GM23338 (cell line): ENCODE data around the gene PHACTR1. TPM values are rescaled to one million over a fixed set of nuclear protein-coding genes. Genes with fewer than 3 reads are reported as not detected.

Experiments
- ATAC-seq: fragments of 200-7000 bp; cut with Tn5 transposase; 3 replicates; pipeline ENCODE4 v1.9.1; 2020
- DNase-seq: peaks from one replicate; pipeline ENCODE4 v3.0.0-alpha.2; 2015; ENCODE audit warnings: low spot score
- H2AFZ ChIP-seq: fragments of 200-600 bp; sonication (generic); 2 replicates; pipeline ENCODE4 v1.8.0; 2016; ENCODE audit warnings: antibody characterized with exemption, mild to moderate bottlenecking, moderate library complexity
- H3F3A ChIP-seq: fragments of 200-600 bp; sonication (generic); replicated peaks from 2 replicates; pipeline ENCODE4 v1.8.0; 2017; ENCODE audit warnings: antibody characterized with exemption, mixed run types, low read depth
- H3K27ac ChIP-seq: fragments of 200-600 bp; sonication (generic); 2 replicates; pipeline ENCODE4 v1.6.1; 2016; ENCODE audit warnings: low read depth
- H3K27me3 ChIP-seq: fragments of 200-600 bp; sonication (generic); 2 replicates; pipeline ENCODE4 v1.8.0; 2016; ENCODE audit warnings: mild to moderate bottlenecking, mixed run types, moderate library complexity; ENCODE audit not compliant: insufficient read depth
- H3K36me3 ChIP-seq: fragments of 200-600 bp; sonication (generic); 2 replicates; pipeline ENCODE4 v1.8.0; 2016; ENCODE audit warnings: mild to moderate bottlenecking; ENCODE audit not compliant: insufficient read depth
- H3K4me1 ChIP-seq: fragments of 200-600 bp; sonication (generic); 2 replicates; pipeline ENCODE4 v1.8.0; 2016; ENCODE audit warnings: mild to moderate bottlenecking, moderate library complexity; ENCODE audit not compliant: insufficient read depth
- H3K4me2 ChIP-seq: fragments of 200-600 bp; sonication (generic); 2 replicates; pipeline ENCODE4 v1.7.1; 2017; ENCODE audit warnings: mixed run types
- H3K4me3 ChIP-seq: fragments of 200-600 bp; sonication (generic); 2 replicates; pipeline ENCODE4 v1.6.1; 2016; ENCODE audit warnings: mixed run types
- H3K79me2 ChIP-seq: fragments of 200-600 bp; sonication (generic); replicated peaks from 2 replicates; pipeline ENCODE4 v1.8.0; 2017; ENCODE audit warnings: mild to moderate bottlenecking; ENCODE audit not compliant: insufficient read depth
- H3K9me2 ChIP-seq: fragments of 200-600 bp; sonication (generic); 2 replicates; pipeline ENCODE4 v1.8.0; 2017; ENCODE audit not compliant: insufficient read depth
- H4K20me1 ChIP-seq: fragments of 200-600 bp; sonication (generic); replicated peaks from 2 replicates; pipeline ENCODE4 v1.8.0; 2017; ENCODE audit warnings: mild to moderate bottlenecking; ENCODE audit not compliant: insufficient read depth
- H3K27ac Mint-ChIP-seq: 2 replicates; pipeline ENCODE4 v1.8.0; 2020; ENCODE audit warnings: inconsistent platforms, mild to moderate bottlenecking, moderate library complexity, mixed read lengths
- H3K27me3 Mint-ChIP-seq: 3 replicates; pipeline ENCODE4 v1.8.0; 2022; ENCODE audit warnings: low read depth, mild to moderate bottlenecking, moderate library complexity, mixed read lengths, inconsistent platforms; ENCODE audit not compliant: insufficient read depth, poor library complexity
- H3K36me3 Mint-ChIP-seq: 3 replicates; pipeline ENCODE4 v1.8.0; 2021; ENCODE audit warnings: low read depth, mild to moderate bottlenecking, inconsistent platforms, moderate library complexity, mixed read lengths
- H3K4me1 Mint-ChIP-seq: 3 replicates; pipeline ENCODE4 v1.8.0; 2020; ENCODE audit warnings: mild to moderate bottlenecking, inconsistent platforms, mixed read lengths
- H3K4me3 Mint-ChIP-seq: 3 replicates; pipeline ENCODE4 v1.8.0; 2021; ENCODE audit warnings: moderate library complexity, mild to moderate bottlenecking, inconsistent platforms, mixed read lengths
- H3K9me3 Mint-ChIP-seq: 3 replicates; pipeline ENCODE4 v1.8.0; 2020; ENCODE audit warnings: moderate library complexity, mild to moderate bottlenecking, inconsistent platforms, mixed read lengths
- CTCF ChIP-seq, 2 experiments: fragments of 200-600 bp in 1 of 2; sonication (generic) in 1 of 2; conservative IDR thresholded peaks; 2 replicates each; pipeline versions ENCODE4 v1.5.1 to v1.6.1; 2016 to 2017; ENCODE audit warnings: antibody characterized with exemption in 2 of 2, low read depth in 2 of 2, mild to moderate bottlenecking in 2 of 2, moderate library complexity in 1 of 2
- ETS1 ChIP-seq: IDR thresholded peaks from 2 replicates; pipeline ENCODE4 v1.6.1; 2016; ENCODE audit warnings: antibody characterized with exemption
- EZH2phosphoT487 ChIP-seq: fragments of 200-600 bp; sonication (generic); IDR thresholded peaks from one replicate; pipeline ENCODE4 v1.8.1; 2018; ENCODE audit warnings: antibody characterized with exemption; ENCODE audit not compliant: unreplicated experiment
- JUNB ChIP-seq: IDR thresholded peaks from one replicate; pipeline ENCODE4 v1.6.1; 2016; ENCODE audit warnings: antibody characterized with exemption; ENCODE audit not compliant: unreplicated experiment
- NANOG ChIP-seq: IDR thresholded peaks from 2 replicates; pipeline ENCODE4 v1.6.1; 2016; ENCODE audit warnings: antibody characterized with exemption, borderline replicate concordance
- POLR2AphosphoS5 ChIP-seq: IDR thresholded peaks from 2 replicates; pipeline ENCODE4 v1.6.1; 2016; ENCODE audit warnings: antibody characterized with exemption, low read depth
- REST ChIP-seq: IDR thresholded peaks from one replicate; pipeline ENCODE4 v1.6.1; 2018; ENCODE audit warnings: antibody characterized with exemption; ENCODE audit not compliant: unreplicated experiment
- STAT1 ChIP-seq: IDR thresholded peaks from one replicate; pipeline ENCODE4 v1.6.1; 2016; ENCODE audit warnings: antibody characterized with exemption; ENCODE audit not compliant: unreplicated experiment
- ZNF114 ChIP-seq: fragments of 250-450 bp; sonication (Bioruptor Pico); IDR thresholded peaks from 2 replicates; pipeline ENCODE4 v1.5.0; 2020; ENCODE audit warnings: mild to moderate bottlenecking, moderate library complexity
- ZNF331 ChIP-seq: fragments of 250-450 bp; sonication (Bioruptor Pico); IDR thresholded peaks from 2 replicates; pipeline ENCODE4 v1.5.0; 2020; ENCODE audit warnings: low read depth, mild to moderate bottlenecking, moderate library complexity
- ZNF462 ChIP-seq: fragments of 250-450 bp; sonication (Bioruptor Pico); IDR thresholded peaks from 2 replicates; pipeline ENCODE4 v1.5.0; 2020; ENCODE audit warnings: mild to moderate bottlenecking, moderate library complexity
- polyA plus RNA-seq: library from polyadenylated mRNA; unstranded; fragments of >200 nt; fragmentation: Nextera tagmentation; extraction: Ambion mirVana; gene quantifications from 2 replicates; pipeline ENCODE4 v1.2.1, GENCODE V29; 2016
- total RNA-seq: library from RNA; depleted of rRNA; stranded (reverse); fragments of >200 nt; shearing (Covaris generic); gene quantifications from 2 replicates; pipeline ENCODE4 v1.2.3, GENCODE V29; 2014

PHACTR1 gene
- total and polyA plus RNA-seq, 2 experiments from 2014 or later: 5.9 to 19.3 TPM

GRCh38 chr6:13237318-13237717, 520.8 kb downstream of the PHACTR1 start (continued):
- TF ChIP-seq REST (no peak), ZNF331 (CRISPR knock-in tag) (no peak), CTCF (conservative IDR thresholded peaks at IDR 0.05; ENCODE audit: low read depth in 2 of 2) (no peak), STAT1 (no peak), JUNB (no peak), ZNF114 (no peak), NANOG (no peak), EZH2phosphoT487 (no peak)

GRCh38 chr6:13238017-13238416, 521.5 kb downstream of the PHACTR1 start:
- no peaks in the 10 kb centered on the region for H3K36me3 ChIP-seq
- peaks cover under 1% of the 10 kb centered on the region; the same call in 1 of the 3 replicates for H3K36me3 Mint-ChIP-seq
- ATAC-seq (no peak), DNase-seq (no peak)
- no peaks in the 10 kb centered on the region; the same call in 2 of the 3 replicates for H3K4me1 Mint-ChIP-seq
- no peaks in the 10 kb centered on the region for H3K4me1 ChIP-seq
- H3K4me3 Mint-ChIP-seq: no peak overlapping the region
- no peaks in the 10 kb centered on the region for H4K20me1 ChIP-seq
- no peak overlapping the region for H3K27ac Mint-ChIP-seq
- no peak overlapping the region for H2AFZ ChIP-seq
- no peak overlapping the region for H3K27ac ChIP-seq
- no peaks in the 10 kb centered on the region for H3K9me3 Mint-ChIP-seq
- no peak overlapping the region for H3K4me2 ChIP-seq
- no peaks in the 10 kb centered on the region for H3K27me3 ChIP-seq
- H3K27me3 Mint-ChIP-seq: peaks cover 1% of the 10 kb centered on the region
- H3K4me3 ChIP-seq: no peak overlapping the region
- H3K9me2 ChIP-seq: no peaks in the 10 kb centered on the region
- H3K79me2 ChIP-seq: no peaks in the 10 kb centered on the region
- no peaks in the 10 kb centered on the region for H3F3A ChIP-seq
- TF ChIP-seq ZNF114: no peak
- no peak for TF ChIP-seq ETS1
- TF ChIP-seq JUNB: no peak
- TF ChIP-seq STAT1: no peak
- no peak for TF ChIP-seq ZNF462 (CRISPR knock-in tag)
- TF ChIP-seq ZNF331 (CRISPR knock-in tag): no peak
- TF ChIP-seq EZH2phosphoT487: no peak
- no peak for TF ChIP-seq POLR2AphosphoS5
